Measurements from ENCODE around the gene DOK5.

- no peak for TF ChIP-seq CTCF (conservative IDR thresholded peaks at IDR 0.05; ENCODE audit: low read length)
- no peak for TF ChIP-seq EZH2phosphoT487 (IDR thresholded peaks at IDR 0.05; ENCODE audit: borderline replicate concordance, low read depth, low read length)
These were observed 6.0 kb downstream of the DOK5 start for GRCh38 chr20:54481442-54481841.

All from OCI-LY7 (cell line).